GM19025 (cell line): Measurements from ENCODE around the gene UBE2H.
"Not testable (repeated sequence)": the region's sequence is repeated elsewhere in the genome, so short reads cannot be mapped to it uniquely, and the experiment has no call there.

Experiments used
- ATAC-seq: cut with Tn5 transposase; IDR thresholded peaks from one replicate; pipeline ENCODE4 v1.9.1; 2021; ENCODE audit warnings: mild to moderate bottlenecking, low read depth, moderate library complexity; ENCODE audit not compliant: unreplicated experiment

The UBE2H gene

DNA sequence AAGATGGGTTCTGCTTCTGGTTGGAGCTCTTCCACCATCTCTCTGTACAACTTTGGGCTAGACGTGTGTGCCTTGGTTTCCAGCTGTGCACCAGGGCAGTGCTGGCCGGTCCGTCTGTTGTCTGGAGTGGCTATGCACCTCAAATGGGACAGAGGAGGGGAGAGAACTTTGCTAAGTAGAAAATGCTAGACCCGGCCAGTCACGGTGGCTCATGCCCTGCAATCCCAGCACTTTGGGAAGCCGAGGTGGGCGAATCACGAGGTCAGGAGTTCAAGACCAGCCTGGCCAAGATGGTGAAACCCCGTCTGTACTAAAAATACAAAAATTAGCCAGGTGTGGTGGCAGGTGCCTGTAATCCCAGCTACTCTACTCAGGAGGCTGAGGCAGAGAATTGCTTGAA lies 158.3 kb downstream of the UBE2H start:
- not testable (repeated sequence) for ATAC-seq

- ATAC-seq, result no peak
Measured at GRCh38 chr7:129793506-129794310, 159.1 kb downstream of the UBE2H start.

DNA sequence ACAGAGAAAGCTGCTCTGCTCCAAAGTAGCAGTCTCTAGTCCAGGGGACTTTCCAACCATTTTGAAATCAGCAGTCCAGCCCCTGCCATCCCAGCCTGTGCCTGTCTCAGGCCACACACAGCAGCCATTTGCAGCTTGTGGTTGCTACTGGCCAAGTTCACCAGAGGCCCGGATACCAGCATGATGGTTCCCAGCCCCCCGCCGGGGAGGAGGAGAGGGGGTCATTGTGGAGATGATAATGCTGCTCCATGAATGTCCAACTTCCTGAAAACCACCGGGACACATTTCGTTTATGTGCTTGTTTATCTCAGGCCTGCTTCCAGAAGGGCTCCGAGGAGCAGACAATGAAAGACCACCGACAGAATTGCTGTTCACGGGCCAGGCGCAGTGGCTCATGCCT lies 160.0 kb downstream of the UBE2H start:
- no peak for ATAC-seq

GRCh38 chr7:129790136-129790535 lies 162.6 kb downstream of the UBE2H start:
- ATAC-seq, result no peak

- ATAC-seq, result no peak
Measured at GRCh38 chr7:129789652-129790051, 163.1 kb downstream of the UBE2H start.

- ATAC-seq, result no peak
Measured at GRCh38 chr7:129789000-129789399, 163.8 kb downstream of the UBE2H start.

DNA sequence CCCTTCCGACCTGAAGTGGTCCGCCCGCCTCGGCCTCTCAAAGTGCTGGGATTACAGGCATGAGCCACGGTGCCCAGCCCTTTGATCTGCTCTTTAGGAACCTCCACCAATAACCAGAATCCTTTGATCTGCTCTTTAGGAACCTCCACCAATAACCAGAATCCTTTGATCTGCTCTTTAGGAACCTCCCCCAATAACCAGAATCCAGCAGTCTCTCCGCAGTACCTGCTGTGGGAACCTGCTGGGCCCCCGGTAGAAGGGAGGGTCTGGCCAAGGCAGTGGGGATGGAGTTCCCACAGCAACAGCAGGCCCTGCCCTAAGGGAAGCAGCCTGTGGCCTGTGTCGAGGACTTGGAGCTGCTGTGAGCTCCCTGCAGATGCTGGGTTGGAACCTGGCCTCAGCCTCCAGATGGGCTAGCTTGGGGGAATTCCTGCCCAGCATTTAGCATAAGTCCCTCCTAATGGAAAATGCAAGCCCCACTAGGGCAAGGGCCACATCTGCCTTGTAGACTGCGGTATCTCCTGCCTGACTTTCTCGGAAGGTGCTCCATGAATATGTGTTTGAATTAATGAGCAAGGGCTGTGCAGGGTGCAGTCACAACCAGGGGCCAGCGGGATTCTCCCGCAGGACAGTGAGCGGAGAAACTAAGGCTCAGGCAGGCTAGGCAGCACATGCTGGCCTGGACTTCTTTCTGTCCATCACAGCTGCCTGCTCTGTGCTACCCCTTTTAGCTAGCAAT lies 165.8 kb downstream of the UBE2H start:
- no peak for ATAC-seq

DNA sequence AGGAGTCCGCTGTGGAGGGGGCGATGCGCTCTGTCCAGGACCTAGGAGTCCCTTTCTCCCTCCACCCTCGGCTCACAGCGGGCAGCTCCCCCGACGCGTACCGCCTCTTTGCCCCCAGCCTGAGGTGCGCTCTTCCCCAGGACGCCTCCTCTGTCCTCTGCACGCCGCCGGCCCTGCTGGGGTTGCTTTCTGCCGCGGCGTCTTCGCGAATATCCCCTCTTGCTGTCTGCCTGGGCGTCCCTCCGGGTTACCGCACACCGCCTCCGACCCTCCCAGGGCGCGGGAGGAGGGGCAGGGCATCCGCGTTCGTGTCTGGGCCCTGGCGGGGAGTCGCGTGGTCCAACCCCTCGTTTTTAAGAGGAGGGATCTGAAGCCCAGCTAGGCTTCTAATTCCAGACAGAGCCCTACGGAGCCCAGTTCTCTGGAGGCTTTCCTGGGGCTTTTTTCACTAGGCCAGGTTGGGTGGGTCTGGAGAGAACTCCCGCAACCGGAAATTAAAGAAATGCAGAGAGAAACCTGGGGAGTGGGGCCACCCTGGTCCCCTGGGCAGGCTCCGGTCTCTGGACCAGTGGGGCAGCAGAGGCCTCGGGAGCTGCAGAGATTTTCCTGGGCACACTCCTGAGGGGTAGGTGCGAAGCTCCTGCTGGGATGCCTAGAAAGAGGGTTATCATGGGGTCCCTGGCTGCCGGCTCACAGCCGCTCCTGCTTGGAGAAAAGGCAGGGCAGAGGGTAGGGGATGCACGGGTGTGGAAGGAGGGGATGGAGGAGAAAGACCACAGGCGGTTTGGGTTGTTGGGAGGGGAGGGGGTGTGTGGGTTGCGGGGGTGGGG lies 166.9 kb downstream of the UBE2H start:
- no peak for ATAC-seq

- no peak for ATAC-seq
Measured at GRCh38 chr7:129784783-129785684, 167.7 kb downstream of the UBE2H start.

DNA sequence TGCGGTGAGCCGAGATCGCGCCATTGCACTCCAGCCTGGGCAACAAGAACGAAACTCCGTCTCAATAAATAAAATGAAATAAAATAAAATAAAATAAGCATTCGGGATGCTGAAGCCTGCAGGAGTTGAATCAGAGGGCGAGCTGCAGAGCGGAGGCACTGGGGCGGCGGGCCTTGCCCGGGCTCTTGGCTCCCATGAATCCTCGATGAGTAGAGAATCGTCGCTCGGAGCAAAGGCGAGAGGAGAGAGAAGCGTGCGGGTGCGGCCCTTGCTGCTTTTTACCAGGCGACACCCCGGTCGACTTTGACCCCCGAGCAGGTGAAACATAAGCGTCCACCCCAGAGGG lies 168.3 kb downstream of the UBE2H start:
- no peak for ATAC-seq

DNA sequence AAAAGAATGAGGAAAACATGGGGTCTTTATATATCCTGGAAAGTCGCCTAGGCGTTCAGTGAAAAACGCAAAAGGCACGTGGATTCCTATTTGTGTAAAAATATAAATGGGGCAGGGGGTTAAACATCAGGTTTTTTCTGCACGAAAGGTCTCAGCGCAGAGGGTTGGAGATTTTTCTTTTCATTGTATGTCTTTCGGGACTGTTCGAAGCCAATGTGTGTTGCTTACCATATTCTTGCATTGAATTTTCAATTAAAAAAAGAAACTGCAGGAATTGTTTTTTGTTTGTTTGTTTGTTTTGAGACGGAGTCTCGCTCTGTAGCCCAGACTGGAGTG lies 169.2 kb downstream of the UBE2H start:
- ATAC-seq, result no peak

- ATAC-seq, result no peak
Measured at GRCh38 chr7:129782818-129783583, 169.8 kb downstream of the UBE2H start.

DNA sequence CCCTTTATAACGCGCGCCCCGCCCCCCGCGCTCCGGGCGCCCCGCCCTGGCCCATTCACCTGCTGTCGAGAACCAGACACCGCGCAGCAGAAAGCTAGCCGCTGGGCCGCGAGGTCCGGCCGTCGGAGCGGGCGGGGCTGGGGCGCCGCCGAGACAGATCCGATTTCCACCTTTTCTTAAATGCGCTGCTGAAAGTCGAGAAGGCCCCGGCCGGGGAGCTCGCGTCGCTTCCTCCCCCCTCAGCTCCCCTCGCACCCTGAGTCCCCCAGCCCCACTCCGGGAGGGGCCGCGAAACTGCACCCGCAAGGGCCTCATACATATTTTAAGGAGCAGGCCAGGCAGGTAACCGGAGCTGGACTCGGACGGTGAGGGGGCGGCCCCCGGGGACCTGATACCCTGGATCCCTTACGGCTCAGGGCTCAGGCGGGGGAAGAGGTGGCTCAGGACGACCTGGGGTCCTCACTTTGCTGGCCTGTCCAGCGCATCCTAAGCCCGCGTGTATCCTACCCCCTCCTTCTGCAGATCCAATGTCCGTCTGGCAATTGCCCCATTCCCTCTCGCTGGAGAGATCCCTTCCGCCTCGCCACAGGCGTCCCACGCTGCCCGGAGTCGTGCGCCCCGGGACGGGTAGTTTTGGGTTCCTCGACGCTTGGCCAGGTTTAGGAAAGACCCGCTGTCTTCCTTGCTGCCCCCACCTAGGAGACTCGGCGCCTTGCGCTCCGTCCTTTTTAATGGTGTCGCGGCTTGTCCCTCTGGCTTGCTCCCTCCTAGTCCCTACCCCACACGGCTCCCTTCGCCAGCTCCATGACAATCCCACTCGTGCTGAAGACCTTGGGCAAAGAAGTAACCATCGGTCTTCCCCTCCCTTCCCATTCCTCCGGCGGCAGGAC lies 170.6 kb downstream of the UBE2H start:
- no peak for ATAC-seq

- no peak for ATAC-seq
Measured at GRCh38 chr7:129780974-129781927, 171.5 kb downstream of the UBE2H start.
